ENCODE measurements around the gene RSF1.

The RSF1 gene

DNA sequence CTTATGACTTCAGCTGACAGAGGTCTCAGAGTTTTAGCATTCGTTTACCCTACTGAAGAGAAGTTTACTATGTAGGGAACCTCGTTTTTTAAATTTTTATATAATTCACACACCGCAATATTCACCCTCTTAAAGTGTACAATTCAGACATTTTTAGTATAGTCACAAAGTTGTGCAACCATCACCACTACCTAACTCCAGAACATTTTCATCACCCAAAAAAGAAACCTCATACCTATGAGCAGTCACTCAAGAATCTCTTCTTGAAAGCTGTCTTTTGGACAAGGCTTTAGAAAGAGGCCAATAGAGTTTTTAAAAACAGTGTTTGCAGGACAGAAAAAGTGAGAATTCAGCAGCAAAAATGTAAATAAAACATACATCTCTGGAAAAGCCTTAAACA, 143.4 kb downstream of the RSF1 start:
- no peak overlapping the region for H3K27ac ChIP-seq
- no peak for TF ChIP-seq ZFX (IDR thresholded peaks at IDR 0.05)
- TF ChIP-seq, protein P1, sequence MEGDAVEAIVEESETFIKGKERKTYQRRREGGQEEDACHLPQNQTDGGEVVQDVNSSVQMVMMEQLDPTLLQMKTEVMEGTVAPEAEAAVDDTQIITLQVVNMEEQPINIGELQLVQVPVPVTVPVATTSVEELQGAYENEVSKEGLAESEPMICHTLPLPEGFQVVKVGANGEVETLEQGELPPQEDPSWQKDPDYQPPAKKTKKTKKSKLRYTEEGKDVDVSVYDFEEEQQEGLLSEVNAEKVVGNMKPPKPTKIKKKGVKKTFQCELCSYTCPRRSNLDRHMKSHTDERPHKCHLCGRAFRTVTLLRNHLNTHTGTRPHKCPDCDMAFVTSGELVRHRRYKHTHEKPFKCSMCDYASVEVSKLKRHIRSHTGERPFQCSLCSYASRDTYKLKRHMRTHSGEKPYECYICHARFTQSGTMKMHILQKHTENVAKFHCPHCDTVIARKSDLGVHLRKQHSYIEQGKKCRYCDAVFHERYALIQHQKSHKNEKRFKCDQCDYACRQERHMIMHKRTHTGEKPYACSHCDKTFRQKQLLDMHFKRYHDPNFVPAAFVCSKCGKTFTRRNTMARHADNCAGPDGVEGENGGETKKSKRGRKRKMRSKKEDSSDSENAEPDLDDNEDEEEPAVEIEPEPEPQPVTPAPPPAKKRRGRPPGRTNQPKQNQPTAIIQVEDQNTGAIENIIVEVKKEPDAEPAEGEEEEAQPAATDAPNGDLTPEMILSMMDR (conservative IDR thresholded peaks at IDR 0.05), result no peak

GRCh38 chr11:77672264-77672663, 148.3 kb downstream of the RSF1 start:
- H3K27ac ChIP-seq, result no peak overlapping the region
- TF ChIP-seq ZFX (IDR thresholded peaks at IDR 0.05), result no peak
- TF ChIP-seq, protein P1 (conservative IDR thresholded peaks at IDR 0.05), result no peak

DNA sequence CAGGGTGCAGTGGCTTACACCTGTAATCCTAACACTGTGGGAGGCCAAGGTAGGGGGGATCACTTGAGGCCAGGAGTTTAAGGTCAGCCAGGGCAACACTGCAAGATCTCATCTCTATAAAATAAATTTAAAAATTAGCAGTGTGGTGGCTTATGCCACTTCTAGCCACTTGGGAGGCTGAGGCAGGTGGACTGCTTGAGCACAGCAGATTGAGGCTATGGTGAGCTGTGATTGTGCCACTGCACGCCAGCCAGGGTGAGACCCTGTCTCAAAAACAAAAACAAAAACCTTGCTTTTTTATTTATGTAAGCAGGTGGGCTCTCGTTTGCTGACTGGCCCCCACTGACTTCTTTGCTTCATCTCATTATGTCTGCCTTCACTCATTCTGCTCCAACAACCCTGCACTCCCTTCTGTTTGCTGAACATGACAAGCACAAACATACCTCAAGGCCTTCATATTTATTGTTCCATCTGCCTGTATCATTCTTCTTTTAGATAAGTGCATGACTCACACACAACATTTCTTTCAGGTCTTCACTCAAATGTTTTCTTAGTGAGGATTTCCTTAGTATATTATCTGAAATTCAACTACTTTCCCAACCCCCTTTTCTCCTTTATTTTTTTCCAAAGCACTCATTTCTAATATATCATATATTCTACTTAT, 150.5 kb downstream of the RSF1 start:
- H3K27ac ChIP-seq, result no peak overlapping the region
- TF ChIP-seq ZFX (IDR thresholded peaks at IDR 0.05), result no peak
- TF ChIP-seq, protein P1 (conservative IDR thresholded peaks at IDR 0.05), result no peak

GRCh38 chr11:77668760-77669159, 151.8 kb downstream of the RSF1 start:
- TF ChIP-seq ZFX (IDR thresholded peaks at IDR 0.05), result no peak
- TF ChIP-seq, protein P1 (conservative IDR thresholded peaks at IDR 0.05), result no peak
- no peak overlapping the region for H3K27ac ChIP-seq

- no peak overlapping the region for H3K27ac ChIP-seq
- no peak for TF ChIP-seq ZFX (IDR thresholded peaks at IDR 0.05)
- TF ChIP-seq, protein P1 (conservative IDR thresholded peaks at IDR 0.05), result no peak
Measured at GRCh38 chr11:77665240-77665965, 155.1 kb downstream of the RSF1 start.

DNA sequence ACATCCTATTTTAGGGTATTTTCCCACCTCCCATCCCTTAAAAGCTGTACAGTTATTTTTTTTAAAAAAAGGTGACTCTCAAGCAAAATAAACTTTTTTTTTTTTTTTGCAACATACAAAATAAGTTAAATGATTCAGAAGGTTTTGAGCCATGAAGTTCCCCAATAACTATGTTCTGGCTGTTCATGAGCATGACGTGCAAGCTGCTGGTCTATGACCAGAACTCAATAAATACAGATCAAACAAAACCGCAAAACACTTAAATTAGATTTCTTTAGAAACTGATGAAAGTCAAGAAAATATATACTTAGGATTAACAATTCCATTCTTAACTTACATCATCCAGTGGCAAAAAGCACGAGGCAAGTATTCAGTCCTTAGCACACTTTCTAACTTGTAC, 158.9 kb downstream of the RSF1 start:
- H3K27ac ChIP-seq, result no peak overlapping the region
- TF ChIP-seq, protein P1 (conservative IDR thresholded peaks at IDR 0.05), result no peak
- no peak for TF ChIP-seq ZFX (IDR thresholded peaks at IDR 0.05)

- no peak for TF ChIP-seq ZFX (IDR thresholded peaks at IDR 0.05)
- TF ChIP-seq, protein P1 (conservative IDR thresholded peaks at IDR 0.05), result no peak
Measured at GRCh38 chr11:77660947-77661346, 159.6 kb downstream of the RSF1 start.

More at GRCh38 chr11:77660947-77661346, 159.6 kb downstream of the RSF1 start:
- no peak overlapping the region for H3K27ac ChIP-seq

All from C4-2B (cell line).